HL-60 (cell line): Measurements from ENCODE around the gene FOXB2.

Source experiments
- POLR2AphosphoS5 ChIP-seq: IDR thresholded peaks from 2 replicates; pipeline ENCODE4 v1.6.1; 2012; ENCODE audit warnings: low read depth
- TF ChIP-seq, protein P1 (sequence below): IDR thresholded peaks from one replicate; pipeline ENCODE4 v1.5.1; 2011; ENCODE audit warnings: low read length, control low read depth, inconsistent platforms; ENCODE audit not compliant: insufficient read depth

DNA sequence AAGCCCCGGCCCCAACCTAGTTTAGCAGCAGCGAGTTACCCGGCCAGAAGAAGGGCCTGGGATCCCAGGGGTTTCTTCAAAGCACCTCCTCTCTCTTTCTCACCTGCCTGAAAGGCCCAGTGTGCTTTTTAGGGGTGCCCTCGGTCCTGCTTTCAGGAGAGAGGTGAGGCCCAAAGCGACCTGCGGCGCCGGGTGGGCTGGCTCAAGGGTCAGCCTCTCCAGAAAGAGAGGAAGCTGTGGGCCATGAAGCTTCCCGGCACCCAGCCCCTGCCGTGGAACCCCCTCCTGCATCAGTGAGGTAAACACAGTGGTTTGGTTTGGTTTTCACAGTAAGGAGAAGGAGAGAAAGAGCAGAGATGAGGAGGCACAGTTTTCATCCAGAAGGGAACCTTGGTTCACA lies 4.3 kb downstream of the FOXB2 start:
- TF ChIP-seq POLR2AphosphoS5, result no peak
- TF ChIP-seq, protein P1, sequence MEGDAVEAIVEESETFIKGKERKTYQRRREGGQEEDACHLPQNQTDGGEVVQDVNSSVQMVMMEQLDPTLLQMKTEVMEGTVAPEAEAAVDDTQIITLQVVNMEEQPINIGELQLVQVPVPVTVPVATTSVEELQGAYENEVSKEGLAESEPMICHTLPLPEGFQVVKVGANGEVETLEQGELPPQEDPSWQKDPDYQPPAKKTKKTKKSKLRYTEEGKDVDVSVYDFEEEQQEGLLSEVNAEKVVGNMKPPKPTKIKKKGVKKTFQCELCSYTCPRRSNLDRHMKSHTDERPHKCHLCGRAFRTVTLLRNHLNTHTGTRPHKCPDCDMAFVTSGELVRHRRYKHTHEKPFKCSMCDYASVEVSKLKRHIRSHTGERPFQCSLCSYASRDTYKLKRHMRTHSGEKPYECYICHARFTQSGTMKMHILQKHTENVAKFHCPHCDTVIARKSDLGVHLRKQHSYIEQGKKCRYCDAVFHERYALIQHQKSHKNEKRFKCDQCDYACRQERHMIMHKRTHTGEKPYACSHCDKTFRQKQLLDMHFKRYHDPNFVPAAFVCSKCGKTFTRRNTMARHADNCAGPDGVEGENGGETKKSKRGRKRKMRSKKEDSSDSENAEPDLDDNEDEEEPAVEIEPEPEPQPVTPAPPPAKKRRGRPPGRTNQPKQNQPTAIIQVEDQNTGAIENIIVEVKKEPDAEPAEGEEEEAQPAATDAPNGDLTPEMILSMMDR, result no peak
